Stomach (tissue), 4 donors: ENCODE measurements around the gene FAS.

Experiments
- EP300 ChIP-seq: sonication (generic); formaldehyde crosslinking; IDR thresholded peaks from one replicate; pipeline ENCODE4 v1.6.1; 2017; ENCODE audit warnings: antibody characterized with exemption
- POLR2A ChIP-seq, 4 donors: fragments of 450-650 bp; IDR thresholded peaks; one replicate each; pipeline ENCODE4 v1.6.1; 2016; ENCODE audit warnings: antibody characterized with exemption in 4 of 4, control low read depth in 2 of 4, mild to moderate bottlenecking in 1 of 4, moderate library complexity in 1 of 4
- TF ChIP-seq, protein P1 (sequence below), 7 experiments: fragments of 450-650 bp in 4 of 7; fragments of 200-600 bp in 3 of 7; sonication (generic) in 3 of 7; IDR thresholded peaks; one replicate each; pipeline ENCODE4 v1.5.1; 2016 to 2019; ENCODE audit warnings: antibody characterized with exemption in 7 of 7, control low read depth in 2 of 7, mild to moderate bottlenecking in 1 of 7

DNA sequence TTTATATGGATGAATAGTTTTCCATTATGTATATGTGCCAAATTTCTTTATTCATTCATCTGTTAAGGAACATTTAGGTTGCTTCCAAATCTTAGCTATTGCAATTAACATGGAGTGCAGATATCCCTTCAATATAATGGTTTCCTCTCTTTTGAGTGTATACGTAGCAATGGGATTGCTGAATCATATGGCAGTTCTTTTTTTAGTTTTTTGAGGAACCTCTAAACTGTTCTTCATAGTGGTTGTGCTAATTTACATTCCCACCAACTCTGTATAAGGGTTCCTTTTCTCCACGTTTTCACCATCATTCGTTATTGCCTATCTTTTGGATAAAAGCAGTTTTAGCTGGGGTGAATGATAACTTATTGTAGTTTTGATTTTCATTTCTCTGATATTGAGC, 46.5 kb downstream of the FAS start:
- TF ChIP-seq, protein P1, sequence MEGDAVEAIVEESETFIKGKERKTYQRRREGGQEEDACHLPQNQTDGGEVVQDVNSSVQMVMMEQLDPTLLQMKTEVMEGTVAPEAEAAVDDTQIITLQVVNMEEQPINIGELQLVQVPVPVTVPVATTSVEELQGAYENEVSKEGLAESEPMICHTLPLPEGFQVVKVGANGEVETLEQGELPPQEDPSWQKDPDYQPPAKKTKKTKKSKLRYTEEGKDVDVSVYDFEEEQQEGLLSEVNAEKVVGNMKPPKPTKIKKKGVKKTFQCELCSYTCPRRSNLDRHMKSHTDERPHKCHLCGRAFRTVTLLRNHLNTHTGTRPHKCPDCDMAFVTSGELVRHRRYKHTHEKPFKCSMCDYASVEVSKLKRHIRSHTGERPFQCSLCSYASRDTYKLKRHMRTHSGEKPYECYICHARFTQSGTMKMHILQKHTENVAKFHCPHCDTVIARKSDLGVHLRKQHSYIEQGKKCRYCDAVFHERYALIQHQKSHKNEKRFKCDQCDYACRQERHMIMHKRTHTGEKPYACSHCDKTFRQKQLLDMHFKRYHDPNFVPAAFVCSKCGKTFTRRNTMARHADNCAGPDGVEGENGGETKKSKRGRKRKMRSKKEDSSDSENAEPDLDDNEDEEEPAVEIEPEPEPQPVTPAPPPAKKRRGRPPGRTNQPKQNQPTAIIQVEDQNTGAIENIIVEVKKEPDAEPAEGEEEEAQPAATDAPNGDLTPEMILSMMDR (IDR thresholded peaks at IDR 0.05): no peak
- no peak for TF ChIP-seq EP300
- TF ChIP-seq POLR2A (IDR thresholded peaks at IDR 0.05): no peak
